ENCODE results near the gene ETFA.

Gene ETFA

GRCh38 chr15:76195506-76196268 lies 115.6 kb downstream of the ETFA start:
- DNase-seq (ENCODE audit: low read depth): no peak

- no peak for DNase-seq (ENCODE audit: low read depth)
These were observed 117.3 kb downstream of the ETFA start for GRCh38 chr15:76193934-76194333.

GRCh38 chr15:76192715-76193114 lies 118.6 kb downstream of the ETFA start:
- no peak for DNase-seq (ENCODE audit: low read depth)

GRCh38 chr15:76191539-76192244 lies 119.6 kb downstream of the ETFA start:
- no peak for DNase-seq (ENCODE audit: low read depth)

- DNase-seq (ENCODE audit: low read depth): peak; percentile 64
These were observed 120.3 kb downstream of the ETFA start for GRCh38 chr15:76190751-76191538.

- no peak for DNase-seq (ENCODE audit: low read depth)
These were observed 121.2 kb downstream of the ETFA start for GRCh38 chr15:76190070-76190564.

GRCh38 chr15:76189106-76189505 lies 122.2 kb downstream of the ETFA start:
- DNase-seq (ENCODE audit: low read depth): no peak

GRCh38 chr15:76187163-76187562 lies 124.1 kb downstream of the ETFA start:
- no peak for DNase-seq (ENCODE audit: low read depth)

GRCh38 chr15:76185716-76186115 lies 125.6 kb downstream of the ETFA start:
- DNase-seq (ENCODE audit: low read depth): no peak

GRCh38 chr15:76184650-76185035 lies 126.6 kb downstream of the ETFA start:
- no peak for DNase-seq (ENCODE audit: low read depth)

- no peak for DNase-seq (ENCODE audit: low read depth)
These were observed 127.2 kb downstream of the ETFA start for GRCh38 chr15:76183930-76184649.

GRCh38 chr15:76181705-76182107 lies 129.6 kb downstream of the ETFA start:
- DNase-seq (ENCODE audit: low read depth): peak; percentile 21

- no peak for DNase-seq (ENCODE audit: low read depth)
These were observed 130.9 kb downstream of the ETFA start for GRCh38 chr15:76180321-76180720.

- no peak for DNase-seq (ENCODE audit: low read depth)
These were observed 132.2 kb downstream of the ETFA start for GRCh38 chr15:76179023-76179422.

- no peak for DNase-seq (ENCODE audit: low read depth)
These were observed 132.8 kb downstream of the ETFA start for GRCh38 chr15:76178296-76179000.

- no peak for DNase-seq (ENCODE audit: low read depth)
These were observed 133.7 kb downstream of the ETFA start for GRCh38 chr15:76177491-76178040.

- no peak for DNase-seq (ENCODE audit: low read depth)
These were observed 134.7 kb downstream of the ETFA start for GRCh38 chr15:76176487-76177085.

GRCh38 chr15:76176059-76176458 lies 135.2 kb downstream of the ETFA start:
- DNase-seq (ENCODE audit: low read depth): no peak

- DNase-seq (ENCODE audit: low read depth): no peak
These were observed 135.8 kb downstream of the ETFA start for GRCh38 chr15:76175442-76175841.

GRCh38 chr15:76174654-76175053 lies 136.6 kb downstream of the ETFA start:
- DNase-seq (ENCODE audit: low read depth): no peak

Measured in activated T-cell treated with anti-CD3 and anti-CD28 coated beads for 24 hours (primary cell).